HepG2 (cell line): ENCODE results near the gene IL1RL2. TPM values are rescaled to one million over a fixed set of nuclear protein-coding genes. Genes with fewer than 3 reads are reported as not detected.

Experiments
- ATAC-seq: fragments of 200-7000 bp; cut with Tn5 transposase; 3 replicates; pipeline ENCODE4 v1.9.1; 2020; ENCODE audit warnings: mild to moderate bottlenecking, moderate library complexity
- BruUV-seq: library from RNA; stranded (reverse); fragments of 400-500 nt; replicated peaks from 2 replicates; lab custom pipeline; 2021; lab: Mats Ljungman, UMichigan
- CTCF ChIA-PET: fragments of 300-600 bp; formaldehyde crosslinking; extraction: SDS; loops from one replicate; lab custom pipeline; 2021; ENCODE audit warnings: low total read pairs, inconsistent platforms, low intra/inter-chr PET ratio; lab: Yijun Ruan, JAX
- POLR2A ChIA-PET: fragments of 350-600 bp; sonication (Branson Sonifier 250); formaldehyde crosslinking; loops from one replicate; lab custom pipeline; 2020; ENCODE audit warnings: antibody characterized with exemption, inconsistent platforms; lab: Yijun Ruan, JAX
- DNase-seq: peaks from one replicate; pipeline ENCODE4 v3.0.0-alpha.2; 2015; ENCODE audit warnings: low spot score
- FAIRE-seq: peaks from 3 replicates; lab custom pipeline; 2011; peaks lifted over from hg19 to GRCh38; lab: Jason Lieb, UNC
- H2AFZ ChIP-seq: one replicate; pipeline ENCODE4 v1.6.1; 2011; ENCODE audit warnings: low read length, inconsistent platforms
- H3K27ac ChIP-seq: fragments of 300-600 bp; 3 replicates; pipeline ENCODE4 v1.8.0; 2011; ENCODE audit warnings: mixed run types, mild to moderate bottlenecking, mixed read lengths, low read length, inconsistent platforms; ENCODE audit not compliant: insufficient read depth; ENCODE audit errors: extremely low read length
- H3K27me3 ChIP-seq, 2 experiments: fragments of 200-600 bp in 1 of 2; 2 replicates in 1 of 2; 3 replicates in 1 of 2; pipeline versions ENCODE4 v1.6.0 to v1.8.0; 2011; ENCODE audit warnings: low read length in 2 of 2, mild to moderate bottlenecking in 2 of 2, moderate library complexity in 2 of 2, inconsistent platforms in 1 of 2; ENCODE audit not compliant: insufficient read depth in 2 of 2, control insufficient read depth in 1 of 2
- H3K36me3 ChIP-seq, 2 experiments: fragments of 200-600 bp in 1 of 2; replicated peaks in 1 of 2; 2 replicates in 1 of 2; 3 replicates in 1 of 2; pipeline versions ENCODE4 v1.5.1 to v1.8.0; 2011; ENCODE audit warnings: low read length in 2 of 2, inconsistent platforms in 1 of 2; ENCODE audit not compliant: insufficient read depth in 2 of 2, control insufficient read depth in 1 of 2
- H3K4me1 ChIP-seq: 2 replicates; pipeline ENCODE4 v1.5.1; 2012; ENCODE audit warnings: low read length, inconsistent platforms; ENCODE audit not compliant: insufficient read depth
- H3K4me2 ChIP-seq: 2 replicates; pipeline ENCODE4 v1.6.0; 2011; ENCODE audit warnings: low read depth, low read length, inconsistent platforms
- H3K4me3 ChIP-seq, 3 experiments: fragments of 200-600 bp in 1 of 3; sonication (generic), shearing (Covaris generic) in 1 of 3; replicated peaks in 1 of 3; 2 replicates each; pipeline ENCODE4 v1.5.1; 2011 to 2016; ENCODE audit warnings: low read length in 3 of 3, inconsistent platforms in 2 of 3, low read depth in 2 of 3, mild to moderate bottlenecking in 2 of 3, control low read depth in 1 of 3, mixed read lengths in 1 of 3; ENCODE audit not compliant: insufficient read depth in 1 of 3
- H3K79me2 ChIP-seq: one replicate; pipeline ENCODE4 v1.6.1; 2011; ENCODE audit warnings: low read length, inconsistent platforms; ENCODE audit not compliant: insufficient read depth
- H3K9ac ChIP-seq: 2 replicates; pipeline ENCODE4 v1.6.0; 2011; ENCODE audit warnings: mild to moderate bottlenecking, low read depth, low read length, inconsistent platforms; ENCODE audit not compliant: insufficient read depth
- H3K9me3 ChIP-seq: 2 replicates; pipeline ENCODE4 v1.5.1; 2012; ENCODE audit warnings: mild to moderate bottlenecking, low read length
- H4K20me1 ChIP-seq: 2 replicates; pipeline ENCODE4 v1.6.0; 2011; ENCODE audit warnings: inconsistent platforms, mild to moderate bottlenecking, low read length, moderate library complexity; ENCODE audit not compliant: insufficient read depth
- CBFB ChIP-seq: sonication (generic); formaldehyde crosslinking; IDR thresholded peaks from 2 replicates; pipeline ENCODE4 v1.4.0; 2020; ENCODE audit warnings: missing genetic modification reagents
- CEBPG ChIP-seq: IDR thresholded peaks from 2 replicates; pipeline ENCODE4 v1.6.1; 2016
- DMAP1 ChIP-seq: IDR thresholded peaks from 2 replicates; pipeline ENCODE4 v1.6.1; 2016
- DPF2 ChIP-seq: sonication (generic); formaldehyde crosslinking; IDR thresholded peaks from 2 replicates; pipeline ENCODE4 v1.4.0; 2020; ENCODE audit warnings: mild to moderate bottlenecking, low read depth, missing genetic modification reagents, borderline replicate concordance
- ETV6 ChIP-seq: sonication (generic); formaldehyde crosslinking; conservative IDR thresholded peaks from 2 replicates; pipeline ENCODE4 v1.4.0; 2020; ENCODE audit warnings: missing genetic modification reagents
- FOXP1 ChIP-seq, 2 experiments: fragments of 450-650 bp in 1 of 2; IDR thresholded peaks; 2 replicates each; pipeline ENCODE4 v1.6.1; 2017 to 2018; ENCODE audit warnings: antibody characterized with exemption in 1 of 2
- MBNL3 ChIP-seq: fragments of 250-450 bp; sonication (Bioruptor Pico); conservative IDR thresholded peaks from 2 replicates; pipeline ENCODE4 v1.8.0; 2022; ENCODE audit warnings: mild to moderate bottlenecking, inconsistent platforms
- MIER2 ChIP-seq: IDR thresholded peaks from 2 replicates; pipeline ENCODE4 v1.6.1; 2016; ENCODE audit warnings: missing biosample characterization, missing genetic modification reagents
- MIER3 ChIP-seq: IDR thresholded peaks from 2 replicates; pipeline ENCODE4 v1.6.1; 2016; ENCODE audit warnings: missing compliant biosample characterization, borderline replicate concordance
- NR2F2 ChIP-seq: IDR thresholded peaks from 2 replicates; pipeline ENCODE4 v1.6.1; 2012; ENCODE audit warnings: low read depth, inconsistent platforms, borderline replicate concordance
- SALL1 ChIP-seq: sonication (generic); formaldehyde crosslinking; IDR thresholded peaks from 2 replicates; pipeline ENCODE4 v1.8.0; 2022; ENCODE audit warnings: mild to moderate bottlenecking, missing genetic modification reagents
- SP5 ChIP-seq: IDR thresholded peaks from 2 replicates; pipeline ENCODE4 v1.6.1; 2016; ENCODE audit warnings: low read depth, borderline replicate concordance
- ZMYM4 ChIP-seq: sonication (generic); formaldehyde crosslinking; IDR thresholded peaks from 2 replicates; pipeline ENCODE4 v1.8.1; 2023; ENCODE audit warnings: mild to moderate bottlenecking, missing genetic modification reagents
- WGBS: methylation state at CpG from one replicate; pipeline ENCODE4 v1.1.6; 2017; ENCODE audit warnings: low lambda C conversion rate; 5-methylcytosine and 5-hydroxymethylcytosine counted together
- in situ Hi-C: cut with HindIII; loops from 2 replicates; pipeline ENCODE4 v1.10.0; 2017; ENCODE audit warnings: low pct_unique_long_range_greater_than_20kb; ENCODE audit not compliant: extremely low pct_ligation_motif_present
- intact Hi-C: fragments of 100-400 bp; cut with micrococcal nuclease; formaldehyde crosslinking; loops from one replicate; pipeline ENCODE4 v1.10.0; 2022; ENCODE audit not compliant: unreplicated experiment
- polyA plus RNA-seq, 8 experiments: library from polyadenylated mRNA; depleted of rRNA in 3 of 8; stranded (reverse) in 7 of 8; unstranded in 1 of 8; fragments of >200 nt; fragmentation: Illumina TruSeq in 4 of 8; extraction: Trizol in 4 of 8; gene quantifications; 2 replicates each; pipeline versions ENCODE4 v1.2.1 to v1.2.3, GENCODE V29; 2011 to 2016; ENCODE audit warnings: low read depth in 4 of 8, missing spikeins in 1 of 8, mixed read lengths in 1 of 8; ENCODE audit not compliant: insufficient read depth in 1 of 8
- total RNA-seq, 5 experiments: library from RNA; depleted of rRNA; stranded (reverse); fragments of >200 nt; fragmentation: Illumina TruSeq; extraction: Trizol; gene quantifications; 2 replicates each; pipeline ENCODE4 v1.2.3, GENCODE V29; 2016; ENCODE audit warnings: low read depth in 1 of 5
- TF ChIP-seq, protein P1 (sequence below): sonication (generic); formaldehyde crosslinking; conservative IDR thresholded peaks from 2 replicates; pipeline ENCODE4 v1.8.0; 2022; ENCODE audit warnings: low read depth, missing genetic modification reagents
- TF ChIP-seq, protein P2 (sequence below): sonication (generic); formaldehyde crosslinking; IDR thresholded peaks from 2 replicates; pipeline ENCODE4 v1.5.0; 2020; ENCODE audit warnings: missing genetic modification reagents, mild to moderate bottlenecking, borderline replicate concordance
- TF ChIP-seq, protein P3 (sequence below): sonication (generic); formaldehyde crosslinking; IDR thresholded peaks from 2 replicates; pipeline ENCODE4 v1.8.1; 2022; ENCODE audit warnings: low read depth, mild to moderate bottlenecking, missing genetic modification reagents

IL1RL2 gene
- total and polyA plus RNA-seq, 2 of the 13 experiments (the other 11 are each of a cell fraction or from before 2014, with no cell fraction given), result 0.03 TPM; not detected in 1

DNA sequence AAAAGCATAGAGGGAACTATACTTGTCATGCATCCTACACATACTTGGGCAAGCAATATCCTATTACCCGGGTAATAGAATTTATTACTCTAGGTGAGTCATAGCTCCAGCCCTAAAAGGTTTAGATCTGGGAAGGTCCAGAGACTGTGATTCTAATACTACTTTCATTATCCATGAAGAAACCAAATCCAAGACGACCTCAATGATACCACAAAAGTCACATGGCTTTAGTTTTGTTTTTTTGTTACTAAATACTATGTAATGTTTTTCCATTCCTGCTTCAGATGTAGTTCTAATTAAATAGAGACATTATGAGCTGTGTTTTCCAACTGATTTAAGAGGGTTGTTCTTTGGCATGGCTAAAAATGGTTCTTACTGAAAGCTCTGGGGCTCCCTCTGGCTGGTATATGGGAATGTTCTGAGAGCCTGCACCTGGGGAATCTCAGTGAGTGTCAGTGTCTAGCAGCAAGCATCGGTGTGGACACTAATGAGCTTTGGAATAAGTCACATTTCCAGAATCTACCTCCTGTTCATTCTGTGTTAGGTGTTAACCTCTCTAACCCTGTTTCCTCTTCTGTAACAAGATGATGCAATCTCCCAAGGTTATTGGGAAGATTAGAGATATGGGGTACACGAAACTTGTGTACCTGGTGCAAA is 20.5 kb upstream of the IL1RL2 start:
- DNase-seq (peak; percentile 67), FAIRE-seq (peak; percentile 40), ATAC-seq (peak; percentile 97)
- H3K79me2 ChIP-seq, result peaks cover 23% of the 10 kb centered on the region
- H3K36me3 ChIP-seq, result peaks cover 24 to 71% of the 10 kb centered on the region in 2 experiments
- no peak overlapping the region for H3K27ac ChIP-seq
- intact Hi-C loops (loop anchor here (1.0 kb wide), 2 partner anchors 74 to 146 kb away; no protein-coding TSS in a partner anchor), in situ Hi-C loops (no loop called here)
- BruUV-seq, result no TSS peak
- no peaks in the 10 kb centered on the region for H3K9me3 ChIP-seq
- ChIA-PET CTCF (interaction anchor here (2.5 kb wide), 1 partner anchor 146 kb away, joined by 46 read pairs; no protein-coding TSS in a partner anchor), POLR2A (interaction anchor here (0.8 to 2.7 kb wide), 10 partner anchors 10 to 167 kb away, joined by 3 to 21 read pairs (median 5); partner anchors contain the start of gene IL1R1)
- no peak overlapping the region for H3K4me3 ChIP-seq
- H3K9ac ChIP-seq, result no peak overlapping the region
- no peak overlapping the region for H2AFZ ChIP-seq
- 78% methylated on average over 4 of the region's 4 CpGs for WGBS
- H4K20me1 ChIP-seq, result no peaks in the 10 kb centered on the region
- H3K4me2 ChIP-seq, result no peak overlapping the region
- H3K27me3 ChIP-seq, result no peaks in the 10 kb centered on the region
- peaks cover 17% of the 10 kb centered on the region for H3K4me1 ChIP-seq
- TF ChIP-seq ETV6 (CRISPR knock-in tag) (no peak), SALL1 (CRISPR knock-in tag) (peak; percentile 32; the same call in 1 of the 2 replicates), MIER3 (CRISPR knock-in tag) (peak; percentile 46; the same call in 1 of the 2 replicates), CEBPG (CRISPR knock-in tag) (peak; percentile 95), MIER2 (CRISPR knock-in tag) (0 out of 2 replicates have a peak, but pooled peaks have one; percentile 17), ZMYM4 (CRISPR knock-in tag) (peak; percentile 63), DPF2 (CRISPR knock-in tag) (0 out of 2 replicates have a peak, but pooled peaks have one; percentile 40), CBFB (CRISPR knock-in tag) (no peak), SP5 (no peak), DMAP1 (CRISPR knock-in tag) (peak; percentile 25; the same call in 1 of the 2 replicates), MBNL3 (no peak), NR2F2 (peak; percentile 71; the same call in 1 of the 2 replicates), FOXP1 (IDR thresholded peaks at IDR 0.05) (no peak), FOXP1 (CRISPR knock-in tag; IDR thresholded peaks at IDR 0.05) (peak; percentile 72)
- TF ChIP-seq, protein P1, sequence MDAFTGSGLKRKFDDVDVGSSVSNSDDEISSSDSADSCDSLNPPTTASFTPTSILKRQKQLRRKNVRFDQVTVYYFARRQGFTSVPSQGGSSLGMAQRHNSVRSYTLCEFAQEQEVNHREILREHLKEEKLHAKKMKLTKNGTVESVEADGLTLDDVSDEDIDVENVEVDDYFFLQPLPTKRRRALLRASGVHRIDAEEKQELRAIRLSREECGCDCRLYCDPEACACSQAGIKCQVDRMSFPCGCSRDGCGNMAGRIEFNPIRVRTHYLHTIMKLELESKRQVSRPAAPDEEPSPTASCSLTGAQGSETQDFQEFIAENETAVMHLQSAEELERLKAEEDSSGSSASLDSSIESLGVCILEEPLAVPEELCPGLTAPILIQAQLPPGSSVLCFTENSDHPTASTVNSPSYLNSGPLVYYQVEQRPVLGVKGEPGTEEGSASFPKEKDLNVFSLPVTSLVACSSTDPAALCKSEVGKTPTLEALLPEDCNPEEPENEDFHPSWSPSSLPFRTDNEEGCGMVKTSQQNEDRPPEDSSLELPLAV (CRISPR knock-in tag), result no peak
- TF ChIP-seq, protein P2, sequence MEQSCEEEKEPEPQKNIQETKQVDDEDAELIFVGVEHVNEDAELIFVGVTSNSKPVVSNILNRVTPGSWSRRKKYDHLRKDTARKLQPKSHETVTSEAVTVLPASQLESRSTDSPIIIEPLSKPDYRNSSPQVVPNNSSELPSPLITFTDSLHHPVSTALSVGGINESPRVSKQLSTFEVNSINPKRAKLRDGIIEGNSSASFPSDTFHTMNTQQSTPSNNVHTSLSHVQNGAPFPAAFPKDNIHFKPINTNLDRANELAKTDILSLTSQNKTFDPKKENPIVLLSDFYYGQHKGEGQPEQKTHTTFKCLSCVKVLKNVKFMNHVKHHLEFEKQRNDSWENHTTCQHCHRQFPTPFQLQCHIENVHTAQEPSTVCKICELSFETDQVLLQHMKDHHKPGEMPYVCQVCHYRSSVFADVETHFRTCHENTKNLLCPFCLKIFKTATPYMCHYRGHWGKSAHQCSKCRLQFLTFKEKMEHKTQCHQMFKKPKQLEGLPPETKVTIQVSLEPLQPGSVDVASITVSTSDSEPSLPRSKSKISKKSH (CRISPR knock-in tag), result no peak
- TF ChIP-seq, protein P3, sequence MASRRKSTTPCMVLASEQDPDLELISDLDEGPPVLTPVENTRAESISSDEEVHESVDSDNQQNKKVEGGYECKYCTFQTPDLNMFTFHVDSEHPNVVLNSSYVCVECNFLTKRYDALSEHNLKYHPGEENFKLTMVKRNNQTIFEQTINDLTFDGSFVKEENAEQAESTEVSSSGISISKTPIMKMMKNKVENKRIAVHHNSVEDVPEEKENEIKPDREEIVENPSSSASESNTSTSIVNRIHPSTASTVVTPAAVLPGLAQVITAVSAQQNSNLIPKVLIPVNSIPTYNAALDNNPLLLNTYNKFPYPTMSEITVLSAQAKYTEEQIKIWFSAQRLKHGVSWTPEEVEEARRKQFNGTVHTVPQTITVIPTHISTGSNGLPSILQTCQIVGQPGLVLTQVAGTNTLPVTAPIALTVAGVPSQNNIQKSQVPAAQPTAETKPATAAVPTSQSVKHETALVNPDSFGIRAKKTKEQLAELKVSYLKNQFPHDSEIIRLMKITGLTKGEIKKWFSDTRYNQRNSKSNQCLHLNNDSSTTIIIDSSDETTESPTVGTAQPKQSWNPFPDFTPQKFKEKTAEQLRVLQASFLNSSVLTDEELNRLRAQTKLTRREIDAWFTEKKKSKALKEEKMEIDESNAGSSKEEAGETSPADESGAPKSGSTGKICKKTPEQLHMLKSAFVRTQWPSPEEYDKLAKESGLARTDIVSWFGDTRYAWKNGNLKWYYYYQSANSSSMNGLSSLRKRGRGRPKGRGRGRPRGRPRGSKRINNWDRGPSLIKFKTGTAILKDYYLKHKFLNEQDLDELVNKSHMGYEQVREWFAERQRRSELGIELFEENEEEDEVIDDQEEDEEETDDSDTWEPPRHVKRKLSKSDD, result no peak
